ENCODE results near the gene TCF4.

The TCF4 gene

GRCh38 chr18:55289048-55289447 is 298.9 kb downstream of the TCF4 start:
- Histone ChIP-seq H3K4me1 (ENCODE audit: control insufficient read depth, low read length) (no peaks in the 10 kb centered on the region), H3K27ac (ENCODE audit: low read depth, low read length) (no peak overlapping the region), H3K9me2 (replicated peaks; ENCODE audit: control insufficient read depth, low read length) (no peaks in the 10 kb centered on the region), H3K79me2 (ENCODE audit: control insufficient read depth, low read length) (peaks cover 93% of the 10 kb centered on the region), H3K27me3 (ENCODE audit: control insufficient read depth, low read length) (no peaks in the 10 kb centered on the region), H3K9me3 (ENCODE audit: control insufficient read depth, insufficient read depth, low read length) (no peaks in the 10 kb centered on the region), H4K20me1 (ENCODE audit: control insufficient read depth, insufficient read depth, low read depth, low read length) (peaks cover 6% of the 10 kb centered on the region; the same call in 1 of the 2 replicates), H3K36me3 (ENCODE audit: control insufficient read depth, low read length) (peaks cover 34% of the 10 kb centered on the region), H3K4me2 (ENCODE audit: low read length) (no peak overlapping the region), H3F3A (ENCODE audit: control insufficient read depth, insufficient read depth) (no peaks in the 10 kb centered on the region), H3K4me3 (ENCODE audit: low read length) (no peak overlapping the region)
- TF ChIP-seq EZH2phosphoT487 (IDR thresholded peaks at IDR 0.05; ENCODE audit: borderline replicate concordance, low read length) (no peak), CTCF (IDR thresholded peaks at IDR 0.05; ENCODE audit: low read depth, low read length, poor library complexity, severe bottlenecking) (no peak)

- peaks cover 97% of the 10 kb centered on the region for H3K79me2 ChIP-seq (ENCODE audit: control insufficient read depth, low read length)
- no peak overlapping the region for H3K4me3 ChIP-seq (ENCODE audit: low read length)
- TF ChIP-seq CTCF (IDR thresholded peaks at IDR 0.05; ENCODE audit: low read depth, low read length, poor library complexity, severe bottlenecking), result no peak
- no peak for TF ChIP-seq EZH2phosphoT487 (IDR thresholded peaks at IDR 0.05; ENCODE audit: borderline replicate concordance, low read length)
- no peaks in the 10 kb centered on the region for H3K27me3 ChIP-seq (ENCODE audit: control insufficient read depth, low read length)
- H3K4me1 ChIP-seq (ENCODE audit: control insufficient read depth, low read length), result no peaks in the 10 kb centered on the region
- no peak overlapping the region for H3K27ac ChIP-seq (ENCODE audit: low read depth, low read length)
- no peak overlapping the region for H3K4me2 ChIP-seq (ENCODE audit: low read length)
- no peaks in the 10 kb centered on the region for H3K9me2 ChIP-seq (replicated peaks; ENCODE audit: control insufficient read depth, low read length)
- no peaks in the 10 kb centered on the region for H3F3A ChIP-seq (ENCODE audit: control insufficient read depth, insufficient read depth)
- peaks cover 32% of the 10 kb centered on the region for H3K36me3 ChIP-seq (ENCODE audit: control insufficient read depth, low read length)
- H4K20me1 ChIP-seq (ENCODE audit: control insufficient read depth, insufficient read depth, low read depth, low read length), result peaks cover 6% of the 10 kb centered on the region; the same call in 1 of the 2 replicates
- no peaks in the 10 kb centered on the region for H3K9me3 ChIP-seq (ENCODE audit: control insufficient read depth, insufficient read depth, low read length)
Observed at GRCh38 chr18:55287935-55288868, 299.8 kb downstream of the TCF4 start.

GRCh38 chr18:55287149-55287806 is 300.7 kb downstream of the TCF4 start:
- peaks cover 6% of the 10 kb centered on the region; the same call in 1 of the 2 replicates for H4K20me1 ChIP-seq (ENCODE audit: control insufficient read depth, insufficient read depth, low read depth, low read length)
- H3K27me3 ChIP-seq (ENCODE audit: control insufficient read depth, low read length), result no peaks in the 10 kb centered on the region
- H3K36me3 ChIP-seq (ENCODE audit: control insufficient read depth, low read length), result peaks cover 29% of the 10 kb centered on the region
- no peak overlapping the region for H3K4me3 ChIP-seq (ENCODE audit: low read length)
- no peaks in the 10 kb centered on the region for H3K9me2 ChIP-seq (replicated peaks; ENCODE audit: control insufficient read depth, low read length)
- H3K27ac ChIP-seq (ENCODE audit: low read depth, low read length), result no peak overlapping the region
- no peaks in the 10 kb centered on the region for H3F3A ChIP-seq (ENCODE audit: control insufficient read depth, insufficient read depth)
- peaks cover 95% of the 10 kb centered on the region for H3K79me2 ChIP-seq (ENCODE audit: control insufficient read depth, low read length)
- no peaks in the 10 kb centered on the region for H3K9me3 ChIP-seq (ENCODE audit: control insufficient read depth, insufficient read depth, low read length)
- TF ChIP-seq EZH2phosphoT487 (IDR thresholded peaks at IDR 0.05; ENCODE audit: borderline replicate concordance, low read length), result no peak
- TF ChIP-seq CTCF (IDR thresholded peaks at IDR 0.05; ENCODE audit: low read depth, low read length, poor library complexity, severe bottlenecking), result no peak
- no peak overlapping the region for H3K4me2 ChIP-seq (ENCODE audit: low read length)
- no peaks in the 10 kb centered on the region for H3K4me1 ChIP-seq (ENCODE audit: control insufficient read depth, low read length)

Measured in DOHH2 (cell line).